ENCODE measurements around the gene VSIG10L. TPM values are rescaled to one million over a fixed set of nuclear protein-coding genes. Genes with fewer than 3 reads are reported as not detected.

The VSIG10L gene
- total RNA-seq, 1 donor from 2014 or later: 5.9 TPM

- peaks cover 4% of the 10 kb centered on the region for H3K4me1 Mint-ChIP-seq (ENCODE audit: unreplicated experiment)
- no peak overlapping the region for H3K27ac Mint-ChIP-seq
Measured at GRCh38 chr19:51325161-51325976, 16.6 kb downstream of the VSIG10L start.

GRCh38 chr19:51324167-51324481, 17.8 kb downstream of the VSIG10L start:
- no peak for TF ChIP-seq CTCF (conservative IDR thresholded peaks at IDR 0.05)
- H3K36me3 Mint-ChIP-seq: no peaks in the 10 kb centered on the region
- H3K4me1 Mint-ChIP-seq (ENCODE audit: unreplicated experiment): peaks cover 12% of the 10 kb centered on the region
- no peak overlapping the region for H3K4me3 Mint-ChIP-seq
- no peak for DNase-seq (ENCODE audit: extremely low spot score, unreplicated experiment)
- H3K27ac Mint-ChIP-seq: no peak overlapping the region
- H3K27me3 Mint-ChIP-seq: peaks cover 8% of the 10 kb centered on the region
- H3K9me3 Mint-ChIP-seq: no peaks in the 10 kb centered on the region

More at GRCh38 chr19:51325161-51325976, 16.6 kb downstream of the VSIG10L start:
- Mint-ChIP-seq H3K9me3 (no peaks in the 10 kb centered on the region), H3K27me3 (peaks cover 10% of the 10 kb centered on the region), H3K36me3 (peaks cover under 1% of the 10 kb centered on the region), H3K4me3 (no peak overlapping the region)
- no peak for TF ChIP-seq CTCF (conservative IDR thresholded peaks at IDR 0.05)
- no peak for DNase-seq (ENCODE audit: extremely low spot score, unreplicated experiment)

- no peaks in the 10 kb centered on the region for H3K9me3 Mint-ChIP-seq
- H3K27me3 Mint-ChIP-seq: peaks cover 8% of the 10 kb centered on the region
- no peaks in the 10 kb centered on the region for H3K36me3 Mint-ChIP-seq
- TF ChIP-seq CTCF (conservative IDR thresholded peaks at IDR 0.05): no peak
- H3K4me3 Mint-ChIP-seq: no peak overlapping the region
- DNase-seq (ENCODE audit: extremely low spot score, unreplicated experiment): no peak
- no peak overlapping the region for H3K27ac Mint-ChIP-seq
- H3K4me1 Mint-ChIP-seq (ENCODE audit: unreplicated experiment): peaks cover 15% of the 10 kb centered on the region
Measured at GRCh38 chr19:51323481-51324166, 18.3 kb downstream of the VSIG10L start.

GRCh38 chr19:51321799-51322198, 20.1 kb downstream of the VSIG10L start:
- no peak for TF ChIP-seq CTCF (conservative IDR thresholded peaks at IDR 0.05)
- no peak overlapping the region for H3K4me3 Mint-ChIP-seq
- no peaks in the 10 kb centered on the region for H3K36me3 Mint-ChIP-seq
- no peak for DNase-seq (ENCODE audit: extremely low spot score, unreplicated experiment)
- H3K27ac Mint-ChIP-seq: no peak overlapping the region
- peaks cover 15% of the 10 kb centered on the region for H3K4me1 Mint-ChIP-seq (ENCODE audit: unreplicated experiment)
- H3K9me3 Mint-ChIP-seq: no peaks in the 10 kb centered on the region
- H3K27me3 Mint-ChIP-seq: peaks cover 4% of the 10 kb centered on the region

- Mint-ChIP-seq H3K4me3 (peak overlapping the region; percentile 32), H3K27ac (no peak overlapping the region), H3K4me1 (ENCODE audit: unreplicated experiment) (peaks cover 15% of the 10 kb centered on the region), H3K27me3 (peaks cover 4% of the 10 kb centered on the region), H3K9me3 (no peaks in the 10 kb centered on the region), H3K36me3 (no peaks in the 10 kb centered on the region)
- no peak for TF ChIP-seq CTCF (conservative IDR thresholded peaks at IDR 0.05)
- DNase-seq (ENCODE audit: extremely low spot score, unreplicated experiment): no peak
Measured at GRCh38 chr19:51320280-51320657, 21.7 kb downstream of the VSIG10L start.

Data from type B pancreatic cell (in vitro differentiated cells).